Measurements from ENCODE around the gene RNH1.

GRCh38 chr11:550746-551085 is 43.7 kb upstream of the RNH1 start:
- no peak for TF ChIP-seq EZH2 (IDR thresholded peaks at IDR 0.05; ENCODE audit: insufficient read depth, poor library complexity, severe bottlenecking)
- TF ChIP-seq EZH2phosphoT487 (IDR thresholded peaks at IDR 0.05; ENCODE audit: insufficient read depth, low read depth): no peak
